ENCODE results near the gene KRT72. TPM values are rescaled to one million over a fixed set of nuclear protein-coding genes. Genes with fewer than 3 reads are reported as not detected.

The KRT72 gene
- total and polyA plus RNA-seq, 7 experiments from 2014 or later, result 0.71 to 149 (median 74.1) TPM; not detected in 1

GRCh38 chr12:52557476-52557875 is 43.8 kb downstream of the KRT72 start:
- DNase-seq (no peak), ATAC-seq (no peak)
- Histone ChIP-seq H3K27me3 (ENCODE audit: control insufficient read depth in 2 of 2, insufficient read depth in 2 of 2, low read length in 2 of 2) (no peaks in the 10 kb centered on the region), H3K4me1 (ENCODE audit: control insufficient read depth in 2 of 2, insufficient read depth in 2 of 2, low read length in 2 of 2) (peaks cover 0 to 36% of the 10 kb centered on the region in 2 donors), H3K9me3 (ENCODE audit: control insufficient read depth in 2 of 3, low read length in 3 of 3) (no peaks in the 10 kb centered on the region), H3K4me3 (ENCODE audit: low read length) (no peak overlapping the region), H3K36me3 (ENCODE audit: control insufficient read depth in 2 of 3, insufficient read depth in 3 of 3, low read length in 3 of 3) (no peaks in the 10 kb centered on the region), H3K27ac (ENCODE audit: low read depth, low read length) (no peak overlapping the region)
- intact Hi-C loops (cut with micrococcal nuclease), result no loop called here
- Mint-ChIP-seq H3K9me3 (no peaks in the 10 kb centered on the region), H3K27ac (peak overlapping the region in 2 of 9 donors; percentile 13 to 30), H3K27me3 (peaks cover 7 to 36% (median 9%) of the 10 kb centered on the region in 5 donors), H3K4me1 (peaks cover 0 to 34% (median 0%) of the 10 kb centered on the region in 7 donors), H3K36me3 (no peaks in the 10 kb centered on the region), H3K4me3 (peak overlapping the region in 1 of 10 donors; percentile 7)
- ChIA-PET POLR2A (no interaction called here), CTCF (no interaction called here)

- DNase-seq (no peak), ATAC-seq (peak; percentile 46)
- Histone ChIP-seq H3K27ac (ENCODE audit: low read depth, low read length) (no peak overlapping the region), H3K9me3 (ENCODE audit: control insufficient read depth in 2 of 3, low read length in 3 of 3) (no peaks in the 10 kb centered on the region), H3K27me3 (ENCODE audit: control insufficient read depth in 2 of 2, insufficient read depth in 2 of 2, low read length in 2 of 2) (no peaks in the 10 kb centered on the region), H3K36me3 (ENCODE audit: control insufficient read depth in 2 of 3, insufficient read depth in 3 of 3, low read length in 3 of 3) (no peaks in the 10 kb centered on the region), H3K4me3 (ENCODE audit: low read length) (no peak overlapping the region), H3K4me1 (ENCODE audit: control insufficient read depth in 2 of 2, insufficient read depth in 2 of 2, low read length in 2 of 2) (peaks cover 0 to 36% of the 10 kb centered on the region in 2 donors)
- intact Hi-C loops (cut with micrococcal nuclease), result no loop called here
- Mint-ChIP-seq H3K4me1 (peaks cover 0 to 33% (median 0%) of the 10 kb centered on the region in 7 donors), H3K27ac (peak overlapping the region in 1 of 9 donors; percentile 34), H3K27me3 (peaks cover 7 to 30% (median 9%) of the 10 kb centered on the region in 5 donors), H3K9me3 (no peaks in the 10 kb centered on the region), H3K36me3 (no peaks in the 10 kb centered on the region), H3K4me3 (no peak overlapping the region)
- CTCF ChIA-PET, result no interaction called here
- POLR2A ChIA-PET, result no interaction called here
These were observed 45.7 kb downstream of the KRT72 start for GRCh38 chr12:52555577-52555976.

- no peaks in the 10 kb centered on the region for H3K36me3 ChIP-seq (ENCODE audit: control insufficient read depth in 2 of 3, insufficient read depth in 3 of 3, low read length in 3 of 3)
- Mint-ChIP-seq H3K27ac (no peak within 1 kb of the TSS), H3K36me3 (no peaks in the 10 kb centered on the region), H3K27me3 (peaks cover 0 to 21% (median 0%) of the 10 kb centered on the region in 5 donors), H3K4me1 (peaks cover 0 to 13% (median 0%) of the 10 kb centered on the region in 7 donors), H3K9me3 (no peaks in the 10 kb centered on the region), H3K4me3 (no peak within 1 kb of the TSS)
- H3K4me1 ChIP-seq (ENCODE audit: control insufficient read depth in 2 of 2, insufficient read depth in 2 of 2, low read length in 2 of 2), result peaks cover 0 to 24% of the 10 kb centered on the region in 2 donors
- H3K9me3 ChIP-seq (ENCODE audit: control insufficient read depth in 2 of 3, low read length in 3 of 3), result no peaks in the 10 kb centered on the region
- H3K27ac ChIP-seq (ENCODE audit: low read depth, low read length), result no peak within 1 kb of the TSS
- ChIA-PET CTCF (no interaction called here), POLR2A (no interaction called here)
- H3K4me3 ChIP-seq (ENCODE audit: low read length), result no peak within 1 kb of the TSS
- intact Hi-C loops (cut with micrococcal nuclease), result no loop called here
- ATAC-seq (no peak), DNase-seq (no peak)
- no peaks in the 10 kb centered on the region for H3K27me3 ChIP-seq (ENCODE audit: control insufficient read depth in 2 of 2, insufficient read depth in 2 of 2, low read length in 2 of 2)
These were observed 48.5 kb downstream of the KRT72 start, which contains the start of gene KRT71 for GRCh38 chr12:52552681-52553195. TSS of gene KRT71 (minus strand) at chr12:52553145. CDS start at chr12:52553077, 68 bp downstream.

- no peaks in the 10 kb centered on the region for H3K27me3 ChIP-seq (ENCODE audit: control insufficient read depth in 2 of 2, insufficient read depth in 2 of 2, low read length in 2 of 2)
- no peaks in the 10 kb centered on the region for H3K9me3 ChIP-seq (ENCODE audit: control insufficient read depth in 2 of 3, low read length in 3 of 3)
- H3K27ac ChIP-seq (ENCODE audit: low read depth, low read length), result no peak overlapping the region
- Mint-ChIP-seq H3K4me3 (no peak overlapping the region), H3K36me3 (no peaks in the 10 kb centered on the region), H3K27me3 (peaks cover 0 to 21% (median 0%) of the 10 kb centered on the region in 5 donors), H3K27ac (no peak overlapping the region), H3K9me3 (no peaks in the 10 kb centered on the region), H3K4me1 (peaks cover 0 to 13% (median 0%) of the 10 kb centered on the region in 7 donors)
- CTCF ChIA-PET, result no interaction called here
- H3K4me1 ChIP-seq (ENCODE audit: control insufficient read depth in 2 of 2, insufficient read depth in 2 of 2, low read length in 2 of 2), result peaks cover 0 to 24% of the 10 kb centered on the region in 2 donors
- no peak overlapping the region for H3K4me3 ChIP-seq (ENCODE audit: low read length)
- no peak for ATAC-seq
- DNase-seq, result no peak
- H3K36me3 ChIP-seq (ENCODE audit: control insufficient read depth in 2 of 3, insufficient read depth in 3 of 3, low read length in 3 of 3), result no peaks in the 10 kb centered on the region
- intact Hi-C loops (cut with micrococcal nuclease), result no loop called here
- POLR2A ChIA-PET, result no interaction called here
These were observed 49.2 kb downstream of the KRT72 start for GRCh38 chr12:52552055-52552454.

- ATAC-seq, result no peak
- DNase-seq, result no peak
- Histone ChIP-seq H3K27me3 (ENCODE audit: control insufficient read depth in 2 of 2, insufficient read depth in 2 of 2, low read length in 2 of 2) (no peaks in the 10 kb centered on the region), H3K9me3 (ENCODE audit: control insufficient read depth in 2 of 3, low read length in 3 of 3) (no peaks in the 10 kb centered on the region), H3K4me3 (ENCODE audit: low read length) (no peak overlapping the region), H3K36me3 (ENCODE audit: control insufficient read depth in 2 of 3, insufficient read depth in 3 of 3, low read length in 3 of 3) (no peaks in the 10 kb centered on the region), H3K4me1 (ENCODE audit: control insufficient read depth in 2 of 2, insufficient read depth in 2 of 2, low read length in 2 of 2) (peaks cover 0 to 19% of the 10 kb centered on the region in 2 donors), H3K27ac (ENCODE audit: low read depth, low read length) (no peak overlapping the region)
- peak overlapping the region in 1 of 9 donors; percentile 38 for H3K27ac Mint-ChIP-seq
- H3K4me1 Mint-ChIP-seq, result peaks cover 0 to 13% (median 0%) of the 10 kb centered on the region in 7 donors
- no peaks in the 10 kb centered on the region for H3K36me3 Mint-ChIP-seq
- H3K27me3 Mint-ChIP-seq, result peaks cover 0 to 21% (median 0%) of the 10 kb centered on the region in 5 donors
- ChIA-PET CTCF (interaction anchor here (0.5 kb wide), 1 partner anchor 389 kb away, joined by 5 read pairs; no protein-coding TSS in a partner anchor), POLR2A (no interaction called here)
- no peak overlapping the region for H3K4me3 Mint-ChIP-seq
- H3K9me3 Mint-ChIP-seq, result no peaks in the 10 kb centered on the region
- intact Hi-C loops (cut with micrococcal nuclease), result no loop called here
These were observed 49.9 kb downstream of the KRT72 start for GRCh38 chr12:52551216-52551865.

GRCh38 chr12:52546126-52546525 is 55.1 kb downstream of the KRT72 start:
- Mint-ChIP-seq H3K27ac (no peak overlapping the region), H3K4me1 (peaks cover 0 to 7% (median 0%) of the 10 kb centered on the region in 7 donors), H3K27me3 (peaks cover 0 to 13% (median 0%) of the 10 kb centered on the region in 5 donors), H3K4me3 (no peak overlapping the region), H3K9me3 (peaks cover 0 to 1% (median 0%) of the 10 kb centered on the region in 11 donors), H3K36me3 (no peaks in the 10 kb centered on the region)
- POLR2A ChIA-PET, result no interaction called here
- no peaks in the 10 kb centered on the region for H3K9me3 ChIP-seq (ENCODE audit: control insufficient read depth in 2 of 3, low read length in 3 of 3)
- H3K36me3 ChIP-seq (ENCODE audit: control insufficient read depth in 2 of 3, insufficient read depth in 3 of 3, low read length in 3 of 3), result no peaks in the 10 kb centered on the region
- no peaks in the 10 kb centered on the region for H3K27me3 ChIP-seq (ENCODE audit: control insufficient read depth in 2 of 2, insufficient read depth in 2 of 2, low read length in 2 of 2)
- H3K4me3 ChIP-seq (ENCODE audit: low read length), result no peak overlapping the region
- H3K27ac ChIP-seq (ENCODE audit: low read depth, low read length), result no peak overlapping the region
- intact Hi-C loops (cut with micrococcal nuclease), result no loop called here
- no peak for DNase-seq
- CTCF ChIA-PET, result interaction anchor here (0.8 to 1.0 kb wide), 2 partner anchors 38 to 333 kb away, joined by 3 read pairs; no protein-coding TSS in a partner anchor
- H3K4me1 ChIP-seq (ENCODE audit: control insufficient read depth in 2 of 2, insufficient read depth in 2 of 2, low read length in 2 of 2), result no peaks in the 10 kb centered on the region
- no peak for ATAC-seq
